GM13976 (cell line): ENCODE results near the gene MICAL1.

Source experiments
- DNase-seq: peaks from one replicate; pipeline ENCODE4 v3.0.0; 2012; ENCODE audit warnings: low spot score
- in situ Hi-C: fragments of 300-500 bp; cut with MboI; formaldehyde crosslinking; loops from one replicate; pipeline ENCODE4 v1.12.0; 2022; ENCODE audit warnings: low sequenced_read_pairs, mixed read lengths, inconsistent platforms; ENCODE audit not compliant: unreplicated experiment
- TF ChIP-seq, protein P1 (sequence below): IDR thresholded peaks from 2 replicates; pipeline ENCODE4 v1.5.1; 2012; ENCODE audit warnings: borderline replicate concordance, mild to moderate bottlenecking; ENCODE audit not compliant: insufficient read depth; ENCODE audit errors: extremely low read depth, missing control alignments, control extremely low read depth

The MICAL1 gene

GRCh38 chr6:109420751-109421150 is 34.8 kb downstream of the MICAL1 start:
- TF ChIP-seq, protein P1, sequence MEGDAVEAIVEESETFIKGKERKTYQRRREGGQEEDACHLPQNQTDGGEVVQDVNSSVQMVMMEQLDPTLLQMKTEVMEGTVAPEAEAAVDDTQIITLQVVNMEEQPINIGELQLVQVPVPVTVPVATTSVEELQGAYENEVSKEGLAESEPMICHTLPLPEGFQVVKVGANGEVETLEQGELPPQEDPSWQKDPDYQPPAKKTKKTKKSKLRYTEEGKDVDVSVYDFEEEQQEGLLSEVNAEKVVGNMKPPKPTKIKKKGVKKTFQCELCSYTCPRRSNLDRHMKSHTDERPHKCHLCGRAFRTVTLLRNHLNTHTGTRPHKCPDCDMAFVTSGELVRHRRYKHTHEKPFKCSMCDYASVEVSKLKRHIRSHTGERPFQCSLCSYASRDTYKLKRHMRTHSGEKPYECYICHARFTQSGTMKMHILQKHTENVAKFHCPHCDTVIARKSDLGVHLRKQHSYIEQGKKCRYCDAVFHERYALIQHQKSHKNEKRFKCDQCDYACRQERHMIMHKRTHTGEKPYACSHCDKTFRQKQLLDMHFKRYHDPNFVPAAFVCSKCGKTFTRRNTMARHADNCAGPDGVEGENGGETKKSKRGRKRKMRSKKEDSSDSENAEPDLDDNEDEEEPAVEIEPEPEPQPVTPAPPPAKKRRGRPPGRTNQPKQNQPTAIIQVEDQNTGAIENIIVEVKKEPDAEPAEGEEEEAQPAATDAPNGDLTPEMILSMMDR: no peak
- in situ Hi-C loops: no loop called here
- no peak for DNase-seq

DNA sequence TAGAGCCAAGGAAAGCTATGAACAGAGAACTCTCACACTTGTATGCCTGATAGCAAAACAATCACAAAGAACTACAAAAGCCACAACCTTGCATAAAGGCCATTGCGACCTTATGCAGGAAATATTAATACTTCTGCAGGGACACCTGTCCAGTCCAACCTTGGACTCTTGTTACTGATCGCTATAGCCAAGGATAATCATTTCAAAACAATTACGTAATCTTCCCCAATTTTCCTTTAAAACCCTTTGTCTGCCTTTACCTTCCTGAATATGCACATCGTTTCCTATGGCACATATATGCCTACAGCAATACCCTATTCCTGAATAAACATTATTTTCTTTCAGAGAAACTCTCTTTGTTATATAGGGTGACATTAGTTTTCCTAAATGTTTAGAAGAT is 37.9 kb downstream of the MICAL1 start:
- TF ChIP-seq, protein P1: no peak
- no peak for DNase-seq
- in situ Hi-C loops: no loop called here

DNA sequence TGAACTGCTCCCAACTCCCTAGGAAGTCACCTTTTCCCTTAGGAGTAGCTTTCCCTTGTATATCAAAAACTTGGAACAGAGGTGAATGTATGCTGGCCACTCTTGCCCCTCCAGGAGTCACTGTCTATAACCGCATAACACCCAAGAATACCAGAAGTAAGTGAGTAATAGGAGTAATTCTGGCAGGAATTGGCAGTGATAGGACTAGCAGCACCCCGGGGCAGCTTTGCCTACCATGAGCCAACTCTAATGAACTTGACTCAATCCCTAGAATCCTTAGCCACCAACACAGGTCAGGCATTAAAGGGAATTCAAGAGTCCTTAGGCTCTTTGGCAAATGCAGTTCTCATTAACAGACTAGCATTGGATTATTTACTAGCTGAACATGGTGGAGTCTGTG is 44.5 kb downstream of the MICAL1 start:
- DNase-seq: no peak
- TF ChIP-seq, protein P1: no peak
- in situ Hi-C loops: no loop called here

- TF ChIP-seq, protein P1: no peak
- in situ Hi-C loops: no loop called here
- no peak for DNase-seq
Measured at GRCh38 chr6:109406196-109406595, 49.4 kb downstream of the MICAL1 start.

GRCh38 chr6:109397020-109397419 is 58.6 kb downstream of the MICAL1 start:
- TF ChIP-seq, protein P1: no peak
- no peak for DNase-seq
- in situ Hi-C loops: no loop called here

GRCh38 chr6:109396046-109396718 is 59.4 kb downstream of the MICAL1 start:
- in situ Hi-C loops: no loop called here
- TF ChIP-seq, protein P1: no peak

More at GRCh38 chr6:109396046-109396718, 59.4 kb downstream of the MICAL1 start:
- DNase-seq: no peak
